Epithelial cell of esophagus (primary cell): ENCODE results near the gene EGFLAM.

ENCODE experiments used
- DNase-seq: peaks from one replicate; pipeline ENCODE4 v3.0.0; 2010; ENCODE audit warnings: low read depth
- H3K4me3 ChIP-seq: 2 replicates; pipeline ENCODE4 v1.5.1; 2011; ENCODE audit warnings: mild to moderate bottlenecking, low read length, control low read depth
- CTCF ChIP-seq: IDR thresholded peaks from 2 replicates; pipeline ENCODE4 v1.5.1; 2011; ENCODE audit warnings: low read depth, mild to moderate bottlenecking, low read length, control low read depth, inconsistent platforms; ENCODE audit not compliant: insufficient read depth; ENCODE audit errors: missing control alignments

The EGFLAM gene

DNA sequence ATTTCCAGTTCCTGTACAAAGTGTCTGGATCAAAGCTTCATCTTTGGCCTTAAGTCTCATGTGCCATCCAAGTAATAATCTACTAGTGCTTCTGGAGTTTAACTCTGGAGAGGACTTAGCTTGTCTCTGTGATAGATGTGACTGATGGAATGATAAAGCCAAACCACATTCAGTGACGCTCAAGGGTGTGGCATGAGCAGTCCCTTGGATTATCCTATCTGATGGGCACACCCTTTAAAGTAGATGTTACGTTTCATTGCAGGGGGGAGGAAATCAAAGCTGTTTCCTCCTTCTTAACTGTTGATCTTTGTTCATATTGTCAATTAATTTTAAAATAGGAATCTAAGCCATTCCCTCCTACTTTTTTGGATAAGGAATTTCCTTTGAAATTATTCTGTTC, 8.5 kb upstream of the EGFLAM start:
- no peak for TF ChIP-seq CTCF
- no peak overlapping the region for H3K4me3 ChIP-seq
- no peak for DNase-seq

DNA sequence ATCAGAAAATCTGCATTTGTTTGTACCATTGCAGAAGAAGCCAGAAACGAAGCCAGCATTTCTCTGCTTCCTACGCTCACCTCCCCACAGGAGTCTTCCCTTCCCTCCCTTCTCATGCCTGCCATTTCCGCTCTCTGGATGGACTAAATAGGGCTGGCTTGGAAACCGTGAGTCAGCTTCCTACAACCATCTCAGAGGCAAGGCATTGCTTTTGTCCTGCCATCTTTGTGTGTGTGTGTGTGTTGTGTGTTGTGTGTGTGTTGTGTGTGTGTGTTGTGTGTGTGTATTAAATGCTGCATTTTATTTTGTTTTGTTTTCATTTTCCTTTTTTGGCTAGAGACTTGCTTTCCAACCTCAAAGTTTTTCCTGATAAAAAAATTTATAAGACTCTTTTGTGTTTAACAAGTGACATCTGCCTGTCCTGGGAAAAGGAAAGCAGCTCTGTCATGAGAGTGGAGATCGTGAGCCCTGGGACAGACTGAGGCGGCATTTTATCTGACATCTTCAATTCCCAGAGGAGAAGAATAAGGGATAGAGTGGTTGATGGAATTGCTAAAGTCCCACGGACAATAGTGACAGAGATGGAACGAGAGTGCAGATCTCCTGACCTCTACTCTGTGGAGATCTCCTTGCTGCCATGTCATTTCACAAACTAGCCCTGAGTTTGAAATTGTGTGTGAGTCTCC, 7.5 kb upstream of the EGFLAM start:
- DNase-seq, result no peak
- no peak for TF ChIP-seq CTCF
- no peak overlapping the region for H3K4me3 ChIP-seq

DNA sequence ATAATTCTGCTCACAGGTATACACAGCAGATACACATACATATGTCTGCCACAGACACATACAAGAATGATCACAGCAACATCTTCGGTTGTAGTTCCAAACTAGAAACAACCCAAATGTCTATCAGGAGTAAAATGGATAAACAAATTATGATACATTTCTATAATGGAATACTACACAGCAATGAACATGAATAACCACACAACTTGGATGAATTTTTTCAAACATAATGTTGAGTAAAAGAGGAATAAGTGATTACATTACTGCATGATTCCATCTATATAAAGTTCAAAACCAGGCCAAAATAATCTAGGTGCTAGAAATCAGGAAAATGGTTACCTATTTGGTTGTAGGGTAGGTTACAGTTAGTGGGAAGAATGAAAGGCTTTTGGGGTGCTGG, 4.6 kb upstream of the EGFLAM start:
- H3K4me3 ChIP-seq, result no peak overlapping the region
- no peak for DNase-seq
- no peak for TF ChIP-seq CTCF

GRCh38 chr5:38257308-38258041, 884 bp upstream of the EGFLAM start:
- no peak overlapping the region for H3K4me3 ChIP-seq
- TF ChIP-seq CTCF, result no peak
- no peak for DNase-seq

DNA sequence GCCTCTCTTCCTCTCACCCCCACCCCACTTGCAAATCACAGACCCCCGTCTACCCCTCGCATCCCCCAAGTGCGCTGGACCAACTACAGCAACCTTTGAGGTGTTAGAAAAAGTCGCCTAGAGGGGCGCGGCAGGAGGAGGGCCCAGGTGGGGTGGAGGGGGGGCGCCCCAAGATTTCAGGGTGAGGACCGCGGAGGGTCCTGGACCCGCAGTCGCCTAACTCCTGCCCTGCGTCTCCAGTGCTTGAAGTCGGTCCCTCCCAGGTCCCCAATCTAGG, 379 bp upstream of the EGFLAM start:
- H3K4me3 ChIP-seq, result no peak overlapping the region
- DNase-seq, result no peak
- TF ChIP-seq CTCF, result no peak

DNA sequence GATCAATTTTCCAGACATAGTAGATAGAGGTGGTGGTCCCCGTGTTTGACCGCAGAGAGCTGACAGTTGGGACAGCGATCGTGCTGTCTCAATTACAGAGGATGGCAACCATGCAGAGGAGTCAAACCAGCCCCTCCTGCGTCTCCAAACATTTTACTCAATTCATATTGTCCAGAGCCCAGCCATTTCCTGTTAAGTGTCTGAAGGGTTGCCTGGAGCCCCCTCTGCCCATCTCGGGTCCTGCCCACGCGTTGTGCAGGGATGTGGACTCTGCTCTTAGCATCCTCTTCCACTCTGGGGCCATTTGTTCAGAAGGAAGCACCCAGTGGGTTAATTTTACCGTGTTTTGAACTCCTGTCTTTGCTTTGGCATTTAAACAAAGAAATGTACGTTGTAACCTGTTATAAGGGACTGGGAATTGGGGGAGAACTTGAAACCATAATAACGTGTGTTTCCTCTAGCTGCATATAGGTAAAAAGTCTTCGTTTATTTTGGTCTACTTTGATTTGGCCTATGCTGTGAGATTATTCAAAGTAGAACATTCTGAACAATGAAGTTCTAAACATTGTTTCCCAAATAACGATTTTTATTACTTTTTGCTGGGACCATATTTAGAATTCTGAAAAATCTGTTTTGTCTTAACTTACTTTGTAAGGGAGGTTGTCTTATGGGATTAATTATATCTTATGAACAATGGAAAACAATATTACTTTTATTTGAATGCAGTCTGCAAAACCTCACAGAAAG, 876 bp downstream of the EGFLAM start:
- H3K4me3 ChIP-seq, result no peak overlapping the region
- no peak for TF ChIP-seq CTCF
- DNase-seq, result no peak
